NCI-H226 (cell line): Measurements from ENCODE around the gene LHFPL2.

Source experiments
- DNase-seq: peaks from one replicate; pipeline ENCODE4 v3.0.0-alpha.2; 2015

Gene LHFPL2

DNA sequence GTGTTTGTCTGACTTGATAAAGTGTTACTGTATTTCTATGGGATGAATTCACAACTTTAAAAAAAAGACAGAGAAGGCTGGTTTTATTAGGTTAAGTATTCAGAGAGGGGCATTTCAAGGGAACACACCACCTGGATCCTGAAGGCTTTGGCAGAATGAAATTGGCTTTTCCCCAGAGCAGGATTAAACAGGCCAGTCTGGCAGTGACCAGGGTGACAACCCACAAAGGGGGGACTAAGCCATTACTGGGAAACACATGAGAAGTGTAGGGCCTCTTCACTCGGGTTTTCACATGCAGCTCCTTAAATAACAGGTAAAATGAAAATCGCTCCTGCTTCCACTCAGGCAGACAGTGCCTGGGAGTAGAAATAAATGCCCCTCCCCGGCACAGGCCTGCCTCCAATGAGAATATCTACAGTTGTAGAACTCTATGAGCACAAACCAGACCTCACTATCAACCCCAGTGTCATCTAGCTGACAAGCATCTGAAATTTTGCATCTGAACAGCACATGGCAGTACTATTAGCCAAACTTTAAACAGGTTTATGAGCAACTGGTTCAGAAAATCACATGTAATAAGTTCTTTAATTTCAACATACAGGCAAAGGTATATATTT lies 85.8 kb downstream of the LHFPL2 start:
- no peak for DNase-seq

DNA sequence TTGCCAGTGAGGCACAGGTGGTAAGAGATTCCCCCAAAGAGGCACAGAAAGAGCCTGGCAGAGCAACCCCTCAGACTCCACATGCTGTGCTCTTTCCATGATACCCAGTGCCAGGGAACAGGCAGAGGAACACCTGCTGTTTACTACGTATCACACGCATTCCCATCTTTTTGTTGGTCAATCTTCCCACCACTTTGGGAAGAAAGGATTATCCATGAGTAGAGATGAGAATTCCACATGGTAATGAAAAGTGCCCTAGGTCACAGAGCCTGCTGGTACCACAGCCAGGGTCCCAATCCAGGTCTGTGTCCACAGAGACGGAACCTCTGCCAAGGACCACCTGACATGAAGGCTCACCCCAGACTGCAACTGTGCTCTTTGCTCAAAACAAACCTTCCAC lies 86.6 kb downstream of the LHFPL2 start:
- no peak for DNase-seq

DNA sequence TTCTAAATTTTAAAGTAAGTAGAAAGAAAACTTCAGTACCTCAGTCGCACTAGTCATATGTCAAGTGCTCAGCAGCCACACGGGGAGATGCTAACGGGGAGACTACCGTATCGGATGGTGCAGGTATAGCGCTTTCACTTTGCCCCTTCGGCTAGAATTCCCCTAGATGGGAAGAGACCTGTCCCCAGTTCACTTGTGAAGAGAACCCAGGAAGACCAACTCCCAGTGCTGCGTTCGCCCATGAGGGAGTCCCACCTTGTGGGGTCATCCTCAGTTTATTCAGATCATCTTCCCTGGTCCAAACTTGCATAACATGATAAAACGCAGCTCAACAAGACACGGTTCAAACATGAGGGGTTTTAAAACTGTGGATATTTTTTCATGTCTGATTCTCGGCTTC lies 87.3 kb downstream of the LHFPL2 start:
- DNase-seq: no peak

DNA sequence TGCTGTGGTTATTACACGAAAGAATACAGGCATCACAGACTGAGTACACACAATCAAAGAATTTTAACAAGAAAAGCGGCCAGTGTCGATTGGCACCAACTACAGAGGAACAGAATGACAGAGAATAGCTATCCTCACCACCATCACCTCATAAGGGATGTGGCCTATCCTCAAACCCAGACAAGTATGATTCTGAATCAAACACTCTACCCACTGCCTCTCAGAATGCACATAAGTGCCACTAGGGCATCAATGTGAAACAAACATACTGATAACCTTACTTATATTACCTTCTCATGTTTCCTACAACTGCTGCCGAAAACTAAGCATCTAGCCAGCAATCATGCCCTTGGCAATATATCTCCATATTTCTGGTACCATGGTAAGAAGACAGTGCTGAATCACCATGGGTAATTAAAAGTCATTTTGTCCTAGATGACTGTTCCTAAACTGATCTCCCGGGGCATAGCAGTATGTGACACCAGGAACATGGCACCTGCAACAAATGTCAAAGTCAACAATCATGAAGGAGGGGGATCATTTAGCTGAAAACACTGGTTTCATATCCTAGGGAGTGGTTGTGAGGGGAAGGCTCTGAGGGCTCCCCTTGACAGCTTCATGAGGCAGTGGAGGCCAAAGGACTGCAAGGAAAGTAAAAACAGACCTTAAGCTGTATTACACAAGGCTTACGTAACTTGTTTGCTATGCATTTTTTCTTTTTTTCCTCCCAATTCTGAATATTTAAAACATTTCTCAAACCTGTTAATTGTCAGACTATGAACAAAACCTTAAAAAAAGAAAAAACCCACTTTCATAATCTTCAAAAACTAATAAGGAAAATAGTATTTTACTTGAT lies 88.3 kb downstream of the LHFPL2 start:
- no peak for DNase-seq

DNA sequence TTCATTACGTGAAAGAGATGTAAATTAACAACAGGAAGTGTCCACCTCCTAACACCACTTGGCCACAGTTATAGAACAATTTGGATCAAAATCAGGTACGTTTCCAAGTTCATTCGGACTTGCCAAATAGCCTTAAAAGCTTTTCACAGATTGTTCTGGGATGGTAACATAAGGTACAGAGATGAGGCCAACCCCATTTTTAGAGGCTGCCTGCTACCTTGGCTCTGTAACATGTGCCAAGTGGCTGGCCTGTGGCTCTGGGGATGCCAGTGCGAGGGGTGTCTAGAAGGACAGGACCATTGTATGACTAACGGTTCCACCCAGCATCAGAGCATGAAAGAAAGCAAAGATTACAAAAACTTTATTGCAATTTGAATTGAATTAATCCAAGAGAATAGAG lies 91.0 kb downstream of the LHFPL2 start:
- no peak for DNase-seq

DNA sequence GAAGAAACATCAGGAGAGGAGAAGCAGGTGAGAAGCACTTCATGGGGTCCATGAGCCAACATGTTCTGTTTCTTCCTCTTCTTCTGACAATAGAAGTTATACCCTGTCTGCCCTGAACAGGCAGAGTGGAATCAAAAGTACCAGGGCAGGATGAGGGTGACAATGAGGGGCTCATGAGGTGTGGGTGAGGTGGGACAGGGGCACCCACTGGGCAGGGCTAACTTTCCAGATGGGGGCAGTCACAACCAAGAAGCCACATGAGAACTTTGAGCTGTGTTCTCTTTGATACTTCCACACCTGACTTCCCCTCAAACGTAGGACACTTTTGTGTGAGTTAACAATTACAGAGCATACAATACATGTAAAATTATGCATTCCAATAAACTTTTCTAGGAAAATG lies 92.7 kb downstream of the LHFPL2 start:
- DNase-seq: no peak

DNA sequence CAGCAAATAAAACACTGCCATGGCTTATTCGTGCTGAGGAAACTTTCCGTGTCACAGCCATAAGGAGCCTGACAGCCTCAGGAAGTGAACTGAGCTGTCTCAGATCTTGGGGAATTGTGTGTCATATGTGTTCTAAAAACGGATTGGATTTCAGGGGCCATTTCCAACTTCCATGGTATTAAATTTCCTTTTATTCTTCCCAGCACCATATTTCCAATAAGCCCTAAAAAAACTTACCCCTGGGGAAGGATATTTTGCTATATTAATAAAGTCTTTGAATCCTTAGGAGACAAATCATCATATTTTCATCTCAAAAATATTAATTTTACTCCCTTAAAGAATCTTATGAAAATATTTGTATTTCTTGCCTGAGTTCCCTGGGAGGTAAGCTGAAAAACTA lies 93.9 kb downstream of the LHFPL2 start:
- no peak for DNase-seq

DNA sequence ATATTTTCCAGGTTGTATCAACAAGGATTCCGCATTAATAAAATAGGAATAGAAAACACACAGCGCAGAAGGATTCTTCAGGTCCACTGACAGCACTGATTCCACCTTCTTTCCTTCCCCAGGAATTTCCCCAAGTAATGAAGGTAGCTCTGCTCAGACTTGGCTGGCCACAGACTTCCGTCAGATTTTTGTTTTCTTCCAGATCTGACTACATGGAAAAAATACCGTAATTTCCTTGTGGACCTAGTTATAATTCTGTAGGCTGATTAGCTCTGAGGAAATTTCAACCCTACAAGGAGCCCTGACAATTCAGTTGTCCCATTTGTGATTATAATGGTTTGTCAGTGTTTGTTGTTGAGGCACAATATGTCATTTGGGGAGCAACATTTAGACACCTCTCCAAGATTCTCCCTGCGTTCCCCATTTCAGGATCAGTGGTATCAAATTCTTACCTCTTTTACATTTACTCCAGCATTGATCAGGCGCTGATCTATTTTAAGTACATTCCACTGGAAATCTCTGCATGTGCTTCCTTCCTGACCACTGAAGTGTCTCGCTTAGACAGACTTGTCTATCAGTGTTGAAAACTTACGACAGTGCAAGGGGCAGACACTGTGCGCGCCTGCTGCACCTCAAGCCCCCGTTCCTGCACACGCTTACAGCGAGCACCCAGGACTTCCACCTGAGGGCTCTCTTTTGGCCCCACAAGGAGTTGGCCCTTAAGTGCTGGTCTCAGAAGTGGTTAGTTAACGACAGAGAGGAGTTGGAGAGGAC lies 94.8 kb downstream of the LHFPL2 start:
- no peak for DNase-seq

DNA sequence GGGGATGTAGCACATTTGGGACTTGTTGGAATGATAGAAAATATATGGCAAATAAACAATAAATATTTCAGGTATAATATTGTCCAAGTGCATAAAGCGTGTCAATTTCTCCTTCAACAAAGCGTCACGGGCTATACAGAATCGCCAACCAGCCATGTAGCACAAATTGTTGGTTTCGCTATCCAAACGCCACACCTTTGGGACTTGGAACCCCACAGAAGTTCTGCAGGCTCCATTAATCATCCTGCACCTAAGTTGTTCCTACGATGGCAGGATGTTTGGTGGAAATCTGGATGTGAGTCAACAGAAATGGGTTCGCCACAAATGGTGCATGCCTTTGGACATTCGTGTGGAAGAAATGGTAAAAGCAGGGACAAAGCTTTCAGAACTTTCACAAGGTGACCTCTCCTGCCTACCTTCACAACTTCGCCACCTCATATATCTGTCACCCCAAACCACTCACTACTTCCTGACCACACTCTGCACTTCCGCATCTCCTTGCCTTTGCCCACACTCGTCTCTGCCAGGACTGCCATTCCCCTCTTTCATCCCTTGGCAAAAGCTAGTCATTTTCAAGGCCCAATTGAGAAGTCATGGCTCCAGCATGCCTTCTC lies 95.7 kb downstream of the LHFPL2 start:
- no peak for DNase-seq

DNA sequence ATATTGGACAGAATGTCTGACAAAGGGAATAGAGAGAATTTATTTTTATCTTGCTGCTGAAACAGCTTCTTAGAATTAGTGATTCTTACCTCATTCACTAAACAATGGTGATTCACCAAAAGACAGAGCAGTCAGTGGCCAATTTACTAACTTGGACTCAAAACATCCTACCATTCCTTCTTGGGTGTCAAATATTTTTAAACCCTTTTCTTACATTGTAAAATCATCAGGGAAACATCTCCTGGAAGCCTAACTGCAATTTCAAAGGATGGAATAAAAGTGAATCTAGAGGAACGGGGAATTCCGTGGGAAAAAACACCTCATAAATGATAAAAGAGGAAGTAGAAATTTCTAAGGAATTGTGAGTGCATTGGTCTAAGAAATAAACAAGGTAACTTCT lies 97.7 kb downstream of the LHFPL2 start:
- peak; percentile 43 for DNase-seq

DNA sequence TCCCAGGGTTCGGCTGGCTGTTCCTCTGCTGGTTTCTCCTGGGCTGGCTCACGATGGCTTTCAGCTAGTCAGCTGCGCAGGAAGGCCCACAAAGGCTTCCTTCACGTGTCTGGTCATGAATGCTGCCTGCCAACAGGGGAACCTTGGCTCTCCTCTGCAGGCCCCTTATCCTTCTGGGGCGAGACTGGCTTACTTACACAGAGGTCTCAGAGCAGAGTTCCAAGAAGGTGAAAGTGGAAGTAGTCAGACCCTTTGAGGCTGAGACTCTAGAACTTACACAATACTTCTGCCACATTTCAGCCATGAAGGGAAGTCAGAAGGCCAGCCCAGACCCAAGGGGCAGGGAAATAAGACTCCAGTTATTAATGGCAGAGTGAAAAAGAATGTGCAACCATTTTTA lies 99.5 kb downstream of the LHFPL2 start:
- no peak for DNase-seq

DNA sequence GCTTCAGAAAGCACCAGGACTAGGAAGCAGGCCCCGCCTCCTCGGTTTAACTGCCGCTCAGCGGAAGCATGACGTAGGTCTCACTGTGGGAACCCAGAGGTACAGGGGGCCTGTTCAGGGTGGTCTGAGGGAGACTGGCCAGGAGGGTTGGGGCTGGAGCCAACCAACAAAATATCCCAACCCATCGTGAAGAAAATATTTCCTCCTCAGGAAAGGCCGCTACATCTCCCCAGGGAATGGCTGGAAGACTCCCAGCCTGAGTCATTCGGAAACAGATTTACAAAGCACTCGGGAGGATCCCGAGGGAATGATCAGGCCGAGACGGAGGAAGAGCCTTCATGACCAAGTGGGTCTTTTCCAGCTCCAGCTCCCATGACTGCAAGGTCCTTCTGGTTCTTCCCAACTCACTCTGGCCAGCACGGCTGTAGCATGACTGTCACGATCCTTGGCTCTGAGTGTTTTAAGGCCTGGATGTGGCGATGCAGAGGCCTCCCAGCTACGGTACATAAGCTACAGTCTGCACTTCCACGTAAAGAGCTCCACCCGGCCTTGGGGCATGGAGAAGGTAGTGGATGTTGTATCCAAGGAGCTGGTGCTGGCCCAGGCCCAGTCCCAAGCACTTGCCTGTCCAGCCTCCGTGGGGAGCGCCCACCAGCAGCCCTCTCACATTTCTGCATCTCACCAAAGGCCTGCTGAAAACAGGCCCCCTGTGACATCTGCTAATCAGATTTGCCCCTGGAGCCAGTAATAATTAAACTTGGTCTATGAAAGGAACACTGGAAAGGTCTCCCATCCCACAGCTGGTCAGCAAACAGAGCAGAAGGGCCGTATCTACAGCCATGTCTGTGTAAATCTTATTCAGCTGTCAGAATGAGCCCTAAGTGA lies 100.6 kb downstream of the LHFPL2 start:
- peak; percentile 86 for DNase-seq

DNA sequence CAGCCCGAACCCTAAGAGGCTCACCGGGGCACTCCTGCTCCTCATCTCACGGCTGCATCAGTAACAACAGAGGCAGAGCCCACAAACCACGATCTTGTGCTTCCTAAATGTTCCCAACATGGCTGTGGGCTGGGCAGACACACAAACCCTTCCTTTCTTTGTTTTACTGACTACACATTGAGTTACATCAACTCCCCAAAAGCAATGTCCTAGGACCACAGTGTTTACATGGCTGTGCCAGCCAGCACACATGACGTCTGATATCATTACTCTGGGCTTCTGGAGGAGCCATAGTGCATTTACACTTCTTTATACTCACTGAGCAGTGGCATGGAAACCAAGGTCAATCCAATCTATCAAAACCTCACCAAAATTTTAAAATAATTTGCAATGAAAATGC lies 101.4 kb downstream of the LHFPL2 start:
- no peak for DNase-seq

DNA sequence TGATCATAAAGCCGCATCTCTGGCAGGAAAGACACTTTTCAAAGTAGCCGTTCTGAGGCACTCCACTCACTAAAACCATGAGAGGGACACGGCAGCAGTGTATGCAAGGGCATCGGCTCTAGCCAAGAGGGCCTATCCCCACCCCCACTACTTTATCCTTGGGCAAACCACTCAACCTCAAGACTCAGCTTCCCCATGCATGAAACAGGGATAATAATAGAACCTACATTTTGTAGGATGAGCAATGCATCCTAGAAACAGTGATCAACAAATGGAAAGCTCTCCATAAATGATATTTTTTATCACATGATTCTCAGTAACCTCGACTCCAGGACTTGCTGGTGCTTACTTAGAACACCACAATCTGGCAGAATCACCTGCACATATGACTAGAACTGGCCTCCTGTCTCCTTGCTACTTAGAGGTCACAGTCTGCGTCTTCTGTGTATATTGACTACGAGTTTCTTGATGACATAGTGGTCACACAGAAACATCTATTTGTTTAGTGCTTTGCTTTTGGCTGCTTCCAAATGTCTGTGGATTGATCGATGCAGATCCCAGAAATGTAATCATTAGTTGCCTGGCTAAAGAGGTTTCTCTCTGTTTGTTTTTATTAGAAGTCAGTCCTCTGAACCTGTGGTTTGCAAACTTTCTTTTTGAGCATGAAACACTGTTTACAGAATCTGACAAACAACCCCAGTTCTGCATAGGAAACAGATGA lies 102.1 kb downstream of the LHFPL2 start:
- no peak for DNase-seq

DNA sequence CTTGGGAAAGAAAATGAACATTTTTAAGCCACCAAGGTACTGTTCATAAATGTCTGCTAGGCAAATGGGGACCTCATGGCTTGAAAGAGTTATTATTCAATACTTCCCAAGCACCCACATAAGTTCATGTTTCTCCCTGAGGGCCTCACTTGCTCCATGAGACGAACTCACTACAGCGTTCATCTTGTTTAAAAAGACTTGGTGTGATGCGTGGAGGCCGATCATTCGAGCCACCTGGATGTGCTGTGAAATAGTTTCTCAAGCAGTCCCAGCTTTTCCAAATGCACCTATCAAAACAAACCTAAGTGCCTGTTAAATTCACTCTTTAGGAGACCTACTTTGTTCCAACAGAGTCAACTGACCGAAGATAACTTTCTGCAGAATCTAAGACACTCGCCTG lies 103.2 kb downstream of the LHFPL2 start:
- no peak for DNase-seq

DNA sequence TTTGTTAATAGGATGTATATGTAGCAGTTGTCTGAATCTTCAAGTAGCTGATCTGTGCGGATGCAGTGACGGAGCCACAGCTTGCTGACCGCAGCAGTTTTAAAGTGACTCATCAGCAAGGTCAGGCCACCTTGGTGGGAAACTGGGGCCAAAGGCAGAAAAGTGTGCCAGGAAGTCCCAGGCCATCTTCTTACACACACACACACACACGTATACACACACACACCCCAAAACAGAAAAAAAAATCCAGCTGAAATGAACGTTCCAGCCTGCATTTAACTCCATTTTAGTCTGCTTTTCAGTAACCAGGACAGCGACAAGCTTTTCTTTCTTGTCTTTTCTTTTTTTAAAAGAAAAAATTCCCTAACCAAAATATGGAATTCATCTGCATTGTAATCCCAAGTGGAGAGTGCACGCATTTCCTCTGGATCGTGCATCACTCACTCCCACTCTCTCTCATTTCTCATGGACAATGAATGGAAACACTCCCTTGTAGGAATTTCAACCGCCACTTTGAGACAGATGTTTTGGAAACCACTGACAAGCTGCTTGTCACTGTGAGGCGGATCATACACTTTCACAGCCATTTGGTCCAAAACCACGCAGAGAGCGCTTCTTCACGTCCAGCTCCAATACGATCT lies 103.9 kb downstream of the LHFPL2 start:
- no peak for DNase-seq

DNA sequence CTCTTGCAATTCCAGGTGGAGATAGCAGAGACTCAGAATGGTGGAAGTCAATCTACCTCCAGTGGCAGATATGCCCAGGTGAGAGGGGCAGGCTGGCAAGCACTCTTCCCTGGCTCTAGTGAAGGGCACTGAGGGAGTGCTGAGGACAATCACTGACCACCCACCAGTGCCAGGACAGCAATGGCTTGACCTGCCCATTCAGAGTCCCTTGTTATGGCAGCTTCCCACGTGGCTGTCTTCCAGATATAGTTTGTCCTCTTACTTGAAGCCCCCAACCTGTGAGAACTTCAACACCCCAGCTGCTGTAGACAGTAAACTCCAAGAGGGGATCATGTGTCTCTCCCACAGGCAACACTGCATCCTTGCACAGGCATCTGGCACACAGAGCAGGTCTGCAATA lies 104.7 kb downstream of the LHFPL2 start:
- DNase-seq: no peak

DNA sequence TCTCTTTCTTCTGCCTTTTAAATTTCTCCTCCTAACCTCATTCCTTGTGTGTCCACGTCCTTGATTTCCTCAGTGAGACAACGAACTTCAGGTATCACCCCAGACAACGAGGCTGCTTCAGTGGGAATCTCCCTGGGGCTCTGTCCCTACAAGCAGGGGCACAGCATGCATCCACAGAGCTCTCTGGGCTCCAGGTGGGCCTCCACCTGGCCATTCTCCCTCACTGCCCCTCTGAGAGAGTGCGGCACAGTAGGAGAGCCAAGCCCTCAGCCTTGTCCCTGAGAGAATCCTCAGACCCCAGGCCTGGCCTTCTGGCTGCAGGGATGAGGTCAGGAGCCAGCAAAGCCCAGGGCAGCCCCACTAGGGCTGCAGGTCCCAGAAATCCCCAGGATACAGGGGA lies 105.3 kb downstream of the LHFPL2 start:
- DNase-seq: no peak

DNA sequence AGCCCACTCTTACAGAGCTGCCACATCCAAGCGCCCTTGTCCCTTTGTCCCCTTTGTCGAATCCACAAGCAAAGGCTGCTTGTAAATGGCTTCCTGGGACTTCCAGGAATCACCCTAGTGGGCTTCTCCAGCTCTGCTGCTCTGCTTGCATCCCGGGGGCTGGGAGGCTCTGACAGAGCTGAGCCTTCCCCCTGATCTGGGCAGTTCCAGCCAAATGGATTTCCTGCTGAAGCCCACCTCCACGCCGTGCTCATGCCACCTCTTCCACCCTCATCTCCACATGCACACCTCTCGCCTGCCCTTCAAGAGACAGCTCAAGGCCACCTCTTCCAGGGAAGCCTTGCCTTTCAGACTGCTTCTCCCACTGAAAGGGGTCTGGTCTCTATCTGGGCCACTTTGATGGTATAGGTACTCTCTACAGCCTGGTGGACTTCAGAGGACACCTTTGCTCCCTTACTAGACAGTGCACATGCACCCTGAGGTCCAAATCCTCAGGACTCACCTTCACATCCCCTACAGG lies 106.2 kb downstream of the LHFPL2 start:
- DNase-seq: no peak

DNA sequence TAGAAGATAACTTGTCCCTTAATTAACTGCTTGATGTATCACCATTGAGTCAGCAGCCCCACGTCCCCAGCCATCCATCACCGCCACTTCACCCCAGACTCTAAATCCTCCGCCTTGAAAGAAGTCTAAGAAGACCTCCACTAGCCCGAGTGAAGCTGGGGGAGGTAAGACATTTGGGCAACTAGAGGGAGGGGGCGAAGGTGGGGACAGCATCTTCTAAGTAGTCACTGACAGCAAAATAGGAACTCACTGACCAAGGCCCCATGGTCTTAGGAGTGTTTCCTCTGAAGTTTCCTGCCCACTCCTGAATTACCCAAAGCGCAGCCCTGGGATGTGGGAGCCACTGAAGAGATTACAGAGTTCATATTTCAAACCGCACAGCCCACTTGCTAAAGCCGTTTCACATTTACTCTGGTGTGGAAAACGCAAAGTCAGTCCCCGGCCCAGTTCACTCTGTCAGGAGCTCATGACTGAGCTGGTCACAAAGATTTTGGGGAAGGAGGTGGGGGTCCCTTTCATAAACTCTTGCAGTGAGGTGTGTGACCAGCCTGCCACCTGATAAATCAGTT lies 107.4 kb downstream of the LHFPL2 start:
- DNase-seq: no peak
